ENCODE results near the gene RIPK3. TPM values are rescaled to one million over a fixed set of nuclear protein-coding genes. Genes with fewer than 3 reads are reported as not detected.

The RIPK3 gene
- total RNA-seq, 4 donors from 2014 or later, result 9.0 to 18.0 (median 13.2) TPM

DNA sequence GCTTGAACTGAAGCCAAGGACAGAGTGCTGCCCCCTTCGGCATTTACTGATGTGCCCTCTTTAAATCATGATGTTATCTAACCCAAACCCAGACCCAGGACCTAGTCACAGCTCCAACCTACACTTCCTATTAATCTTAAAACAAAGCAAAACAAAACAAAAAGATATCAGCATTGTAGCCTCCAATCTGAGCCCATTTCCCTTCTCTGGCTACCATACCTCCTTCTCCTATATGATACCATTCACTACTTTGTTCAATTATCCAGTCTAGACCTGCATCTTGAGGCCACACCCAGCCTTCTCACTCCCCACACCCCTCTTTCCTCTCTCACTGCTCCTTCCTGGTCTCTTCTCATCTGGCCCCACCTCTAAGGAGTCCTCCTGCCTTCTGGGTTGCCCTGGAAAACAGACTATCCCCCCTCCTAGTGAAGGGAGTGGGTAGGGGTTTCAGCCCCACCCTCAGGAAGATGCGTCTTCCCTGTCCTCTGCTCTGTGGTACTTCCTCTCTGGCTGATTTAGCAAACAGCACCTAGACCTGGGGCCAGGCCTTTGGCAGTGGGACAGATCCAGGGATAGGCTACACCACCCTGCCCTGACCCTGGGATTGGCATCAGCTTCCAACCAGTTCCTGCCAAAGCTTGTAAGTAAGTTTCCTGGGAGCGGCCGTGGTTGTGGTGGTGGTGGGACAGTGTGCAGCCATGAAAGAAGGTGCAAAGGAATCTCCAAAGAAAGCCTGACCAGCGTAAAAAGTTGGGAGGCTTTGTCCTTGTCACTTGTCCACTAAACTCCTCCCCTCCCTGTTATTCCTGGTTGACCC lies 25.2 kb downstream of the RIPK3 start:
- TF ChIP-seq, protein P1, sequence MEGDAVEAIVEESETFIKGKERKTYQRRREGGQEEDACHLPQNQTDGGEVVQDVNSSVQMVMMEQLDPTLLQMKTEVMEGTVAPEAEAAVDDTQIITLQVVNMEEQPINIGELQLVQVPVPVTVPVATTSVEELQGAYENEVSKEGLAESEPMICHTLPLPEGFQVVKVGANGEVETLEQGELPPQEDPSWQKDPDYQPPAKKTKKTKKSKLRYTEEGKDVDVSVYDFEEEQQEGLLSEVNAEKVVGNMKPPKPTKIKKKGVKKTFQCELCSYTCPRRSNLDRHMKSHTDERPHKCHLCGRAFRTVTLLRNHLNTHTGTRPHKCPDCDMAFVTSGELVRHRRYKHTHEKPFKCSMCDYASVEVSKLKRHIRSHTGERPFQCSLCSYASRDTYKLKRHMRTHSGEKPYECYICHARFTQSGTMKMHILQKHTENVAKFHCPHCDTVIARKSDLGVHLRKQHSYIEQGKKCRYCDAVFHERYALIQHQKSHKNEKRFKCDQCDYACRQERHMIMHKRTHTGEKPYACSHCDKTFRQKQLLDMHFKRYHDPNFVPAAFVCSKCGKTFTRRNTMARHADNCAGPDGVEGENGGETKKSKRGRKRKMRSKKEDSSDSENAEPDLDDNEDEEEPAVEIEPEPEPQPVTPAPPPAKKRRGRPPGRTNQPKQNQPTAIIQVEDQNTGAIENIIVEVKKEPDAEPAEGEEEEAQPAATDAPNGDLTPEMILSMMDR (IDR thresholded peaks at IDR 0.05), result no peak
- ATAC-seq (ENCODE audit: low FRiP score) (no peak), DNase-seq (ENCODE audit: low spot score) (no peak)

DNA sequence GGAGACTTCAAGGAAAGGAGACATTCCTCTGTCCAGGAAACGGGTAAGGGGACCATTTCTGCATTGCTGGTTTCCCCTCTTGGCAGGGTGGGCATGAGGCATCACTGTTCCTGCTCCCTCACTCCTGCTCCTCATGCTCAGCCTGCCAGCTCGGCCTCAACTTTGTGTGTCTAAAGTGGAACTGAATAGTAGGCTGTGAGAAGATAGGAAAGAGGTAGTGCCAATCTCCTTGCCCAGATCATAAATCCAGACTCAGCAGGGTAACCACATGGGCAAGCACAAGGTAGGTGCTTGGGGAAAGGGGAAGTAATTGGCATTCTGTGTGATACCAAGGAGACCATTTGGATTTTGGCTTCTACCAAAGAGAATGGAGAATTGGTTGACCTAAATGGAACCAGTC lies 25.9 kb downstream of the RIPK3 start:
- DNase-seq (ENCODE audit: low spot score) (no peak), ATAC-seq (ENCODE audit: low FRiP score) (no peak)
- TF ChIP-seq, protein P1 (IDR thresholded peaks at IDR 0.05), result no peak

DNA sequence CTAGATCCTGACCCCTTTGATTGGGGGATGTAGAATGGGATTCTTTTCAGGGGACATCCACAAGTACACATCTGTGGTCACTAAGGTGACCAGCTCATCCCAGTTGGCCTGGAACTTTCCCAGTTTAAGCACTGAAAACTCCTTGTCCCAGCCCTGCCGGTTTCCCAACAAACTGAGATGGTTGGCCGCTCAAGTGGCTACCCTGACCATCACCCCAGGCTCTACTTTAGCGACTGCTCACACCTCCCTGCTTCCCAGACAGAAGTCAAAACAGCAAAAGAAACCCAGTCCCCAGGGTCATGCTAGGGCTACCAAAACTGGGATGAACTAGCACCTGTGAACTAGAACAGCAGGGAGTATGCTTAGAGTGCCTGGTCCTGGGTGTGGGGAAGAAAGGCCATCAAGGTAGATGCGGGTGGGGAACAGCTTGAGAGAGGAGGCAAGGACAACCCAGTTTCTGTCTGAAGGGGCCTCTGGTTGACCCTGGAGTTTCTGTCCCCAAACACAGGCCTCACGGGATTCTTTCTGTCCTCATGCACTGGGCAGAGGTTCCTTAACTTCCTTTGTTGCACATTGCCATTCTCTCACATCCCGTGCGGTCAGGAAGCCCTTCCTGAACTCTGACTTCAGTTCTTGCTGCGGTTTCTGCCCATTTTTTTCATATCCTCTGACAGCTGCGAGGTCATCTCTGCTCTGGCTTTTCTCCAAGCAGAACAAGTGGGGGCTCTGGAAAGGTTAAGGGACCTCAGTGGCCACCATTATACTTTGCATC lies 26.9 kb downstream of the RIPK3 start:
- ATAC-seq (ENCODE audit: low FRiP score), result no peak
- no peak for DNase-seq (ENCODE audit: low spot score)
- TF ChIP-seq, protein P1 (IDR thresholded peaks at IDR 0.05), result no peak

DNA sequence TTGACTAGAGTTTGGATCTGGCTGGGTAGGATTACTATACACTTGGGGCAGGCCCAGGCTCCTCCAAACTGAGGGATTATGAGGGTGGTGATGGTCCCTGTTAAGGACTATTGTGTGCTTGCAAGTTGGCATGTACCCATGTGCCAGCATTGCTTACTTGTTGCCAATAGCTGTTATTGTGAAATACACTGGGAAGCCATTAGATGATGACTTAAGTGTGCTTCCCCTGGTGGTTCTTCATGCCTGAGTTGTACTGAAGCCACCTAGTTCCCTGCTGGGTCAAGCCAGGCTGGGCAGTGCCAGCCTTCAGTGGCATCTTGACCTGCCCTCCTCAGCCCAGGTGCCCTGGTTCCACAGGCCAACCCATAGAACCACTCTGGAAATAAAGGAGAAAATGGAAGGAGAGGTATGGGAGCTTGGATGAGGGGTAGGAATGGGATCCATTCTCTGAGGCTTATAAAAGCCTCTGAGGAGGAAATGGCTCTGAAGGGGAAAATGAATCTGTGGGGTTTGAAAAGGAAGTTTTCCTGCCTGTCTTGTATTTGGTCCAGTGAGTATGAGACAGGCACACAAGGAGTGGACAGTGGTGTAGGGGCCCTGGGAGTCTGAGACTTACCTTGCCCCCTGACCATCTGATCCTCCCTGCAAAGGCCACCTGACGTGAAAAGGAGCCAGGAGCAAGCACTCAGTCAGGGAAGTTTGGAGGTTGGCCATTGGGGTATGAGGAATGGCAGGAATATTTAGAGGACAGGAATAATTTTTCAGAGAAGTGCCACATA lies 27.8 kb downstream of the RIPK3 start:
- ATAC-seq (ENCODE audit: low FRiP score) (no peak), DNase-seq (ENCODE audit: low spot score) (no peak)
- TF ChIP-seq, protein P1 (IDR thresholded peaks at IDR 0.05), result no peak

DNA sequence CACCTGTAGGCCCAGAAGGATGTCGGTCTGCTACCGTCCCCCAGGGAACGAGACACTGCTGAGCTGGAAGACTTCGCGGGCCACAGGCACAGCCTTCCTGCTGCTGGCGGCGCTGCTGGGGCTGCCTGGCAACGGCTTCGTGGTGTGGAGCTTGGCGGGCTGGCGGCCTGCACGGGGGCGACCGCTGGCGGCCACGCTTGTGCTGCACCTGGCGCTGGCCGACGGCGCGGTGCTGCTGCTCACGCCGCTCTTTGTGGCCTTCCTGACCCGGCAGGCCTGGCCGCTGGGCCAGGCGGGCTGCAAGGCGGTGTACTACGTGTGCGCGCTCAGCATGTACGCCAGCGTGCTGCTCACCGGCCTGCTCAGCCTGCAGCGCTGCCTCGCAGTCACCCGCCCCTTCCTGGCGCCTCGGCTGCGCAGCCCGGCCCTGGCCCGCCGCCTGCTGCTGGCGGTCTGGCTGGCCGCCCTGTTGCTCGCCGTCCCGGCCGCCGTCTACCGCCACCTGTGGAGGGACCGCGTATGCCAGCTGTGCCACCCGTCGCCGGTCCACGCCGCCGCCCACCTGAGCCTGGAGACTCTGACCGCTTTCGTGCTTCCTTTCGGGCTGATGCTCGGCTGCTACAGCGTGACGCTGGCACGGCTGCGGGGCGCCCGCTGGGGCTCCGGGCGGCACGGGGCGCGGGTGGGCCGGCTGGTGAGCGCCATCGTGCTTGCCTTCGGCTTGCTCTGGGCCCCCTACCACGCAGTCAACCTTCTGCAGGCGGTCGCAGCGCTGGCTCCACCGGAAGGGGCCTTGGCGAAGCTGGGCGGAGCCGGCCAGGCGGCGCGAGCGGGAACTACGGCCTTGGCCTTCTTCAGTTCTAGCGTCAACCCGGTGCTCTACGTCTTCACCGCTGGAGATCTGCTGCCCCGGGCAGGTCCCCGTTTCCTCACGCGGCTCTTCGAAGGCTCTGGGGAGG lies 28.9 kb downstream of the RIPK3 start, which contains the start of gene LTB4R:
Gene LTB4R, plus strand, starts transcription at position 857 of the 959 bp plus-strand sequence. CDS start 4,150 bp downstream, outside the sequence.
- no peak for DNase-seq (ENCODE audit: low spot score)
- peak; percentile 66 for ATAC-seq (ENCODE audit: low FRiP score)
- TF ChIP-seq, protein P1 (IDR thresholded peaks at IDR 0.05), result no peak

DNA sequence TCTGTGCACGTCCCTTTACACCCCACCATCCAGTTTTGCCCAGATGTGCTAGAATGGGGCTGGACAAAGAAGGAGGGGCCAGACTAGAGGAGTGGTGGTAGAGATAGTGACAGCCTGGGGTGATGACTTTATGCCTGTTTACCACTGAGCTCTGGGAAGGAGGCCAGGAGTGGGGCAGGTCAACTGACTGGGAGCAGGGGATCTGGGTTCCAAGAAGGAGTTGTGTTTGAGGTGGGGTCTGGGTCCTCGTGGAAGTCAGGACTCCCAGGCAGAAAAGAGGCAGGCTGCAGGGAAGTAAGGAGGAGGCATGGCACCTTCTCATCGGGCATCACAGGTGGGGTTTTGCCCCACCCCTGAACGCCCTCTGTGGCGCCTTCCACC lies 29.5 kb downstream of the RIPK3 start:
- no peak for DNase-seq (ENCODE audit: low spot score)
- ATAC-seq (ENCODE audit: low FRiP score), result no peak

More for the DNA sequence above, 29.5 kb downstream of the RIPK3 start:
- TF ChIP-seq, protein P1 (IDR thresholded peaks at IDR 0.05), result no peak

Data from omental fat pad (tissue), 4 donors.